K562 (cell line): Measurements from ENCODE around the gene CCDC178. TPM values are rescaled to one million over a fixed set of nuclear protein-coding genes. Genes with fewer than 3 reads are reported as not detected.
"Not testable (repeated sequence)": the region's sequence is repeated elsewhere in the genome, so short reads cannot be mapped to it uniquely, and the experiment has no call there.

ENCODE experiments used
- ATAC-seq: fragments of 200-7000 bp; cut with Tn5 transposase; 3 replicates; pipeline ENCODE4 v1.9.1; 2020; ENCODE audit warnings: moderate library complexity
- BruUV-seq: library from RNA; stranded (reverse); fragments of 400-500 nt; replicated peaks from 2 replicates; lab custom pipeline; 2021; lab: Mats Ljungman, UMichigan
- CTCF ChIA-PET: fragments of 300-600 bp; formaldehyde crosslinking; extraction: SDS; loops from one replicate; lab custom pipeline; 2021; ENCODE audit warnings: low intra/inter-chr PET ratio; lab: Yijun Ruan, JAX
- POLR2A ChIA-PET: fragments of 300-600, 350-650 bp; sonication (Branson Sonifier 250); formaldehyde crosslinking; extraction: SDS; loops from one replicate; lab custom pipeline; 2021; ENCODE audit warnings: antibody characterized with exemption, inconsistent platforms; lab: Yijun Ruan, JAX
- DNase-seq, 4 experiments: peaks; one replicate each; pipeline versions ENCODE4 v3.0.0 to v3.0.0-alpha.2; 2011 to 2018; ENCODE audit warnings: low spot score in 3 of 4, mixed read lengths in 3 of 4; ENCODE audit errors: extremely low read depth in 1 of 4
- FAIRE-seq: peaks from 2 replicates; lab custom pipeline; 2011; peaks lifted over from hg19 to GRCh38; lab: Jason Lieb, UNC
- H2AFZ ChIP-seq: 2 replicates; pipeline ENCODE4 v1.6.0; 2011; ENCODE audit warnings: low read depth, low read length, control low read depth, inconsistent platforms
- H3K27ac ChIP-seq: fragments of 200-600 bp; 3 replicates; pipeline ENCODE4 v1.8.0; 2011; ENCODE audit warnings: low read depth, mild to moderate bottlenecking, control low read depth, inconsistent platforms, low read length, moderate library complexity, mixed read lengths; ENCODE audit errors: extremely low read depth
- H3K27me3 ChIP-seq, 2 experiments: fragments of 300-600 bp in 1 of 2; 2 replicates in 1 of 2; 3 replicates in 1 of 2; pipeline versions ENCODE4 v1.6.0 to v1.8.0; 2011; ENCODE audit warnings: inconsistent platforms in 2 of 2, low read length in 2 of 2, mild to moderate bottlenecking in 1 of 2, mixed read lengths in 1 of 2, moderate library complexity in 1 of 2; ENCODE audit not compliant: control insufficient read depth in 2 of 2, insufficient read depth in 2 of 2
- H3K36me3 ChIP-seq: fragments of 300-600 bp; 3 replicates; pipeline ENCODE4 v1.8.0; 2011; ENCODE audit warnings: mild to moderate bottlenecking, low read length, inconsistent platforms; ENCODE audit not compliant: control insufficient read depth, insufficient read depth
- H3K4me1 ChIP-seq, 2 experiments: fragments of 200-600 bp in 1 of 2; replicated peaks in 1 of 2; 2 replicates in 1 of 2; 3 replicates in 1 of 2; pipeline versions ENCODE4 v1.5.1 to v1.8.0; 2011; ENCODE audit warnings: inconsistent platforms in 2 of 2, low read length in 2 of 2, mild to moderate bottlenecking in 1 of 2, mixed read lengths in 1 of 2, moderate library complexity in 1 of 2; ENCODE audit not compliant: control insufficient read depth in 2 of 2, insufficient read depth in 2 of 2
- H3K4me2 ChIP-seq: 2 replicates; pipeline ENCODE4 v1.6.1; 2011; ENCODE audit warnings: low read length, control low read depth, inconsistent platforms, mixed read lengths; ENCODE audit not compliant: insufficient read depth
- H3K4me3 ChIP-seq: fragments of 200-600 bp; sonication (generic), shearing (Covaris generic); 2 replicates; pipeline ENCODE4 v1.5.1; 2016; ENCODE audit warnings: control low read depth, inconsistent platforms
- H3K79me2 ChIP-seq: fragments of 200-600 bp; 3 replicates; pipeline ENCODE4 v1.8.0; 2011; ENCODE audit warnings: low read length, inconsistent platforms; ENCODE audit not compliant: control insufficient read depth, insufficient read depth
- H3K9ac ChIP-seq, 2 experiments: 2 replicates each; pipeline versions ENCODE4 v1.6.0 to v1.6.1; 2011; ENCODE audit warnings: low read depth in 2 of 2, low read length in 2 of 2, control low read depth in 1 of 2, inconsistent platforms in 1 of 2, mild to moderate bottlenecking in 1 of 2, mixed read lengths in 1 of 2; ENCODE audit not compliant: insufficient read depth in 1 of 2
- H3K9me1 ChIP-seq: one replicate; pipeline ENCODE4 v1.6.0; 2011; ENCODE audit warnings: inconsistent platforms, mild to moderate bottlenecking, low read length, moderate library complexity; ENCODE audit not compliant: control insufficient read depth, insufficient read depth
- H3K9me3 ChIP-seq: replicated peaks from 2 replicates; pipeline ENCODE4 v1.5.1; 2011; ENCODE audit warnings: low read depth, low read length, inconsistent platforms; ENCODE audit not compliant: control insufficient read depth, insufficient read depth
- H4K20me1 ChIP-seq: replicated peaks from 2 replicates; pipeline ENCODE4 v1.6.1; 2011; ENCODE audit warnings: low read length, inconsistent platforms, mixed read lengths; ENCODE audit not compliant: control insufficient read depth, insufficient read depth
- BMI1 ChIP-seq: fragments of 150-350 bp; IDR thresholded peaks from 2 replicates; pipeline ENCODE4 v1.6.1; 2014; ENCODE audit warnings: low read length
- HEY1 ChIP-seq: fragments of 250-450 bp; sonication (Bioruptor Pico); IDR thresholded peaks from 2 replicates; pipeline ENCODE4 v1.5.0; 2020; ENCODE audit warnings: mild to moderate bottlenecking, moderate library complexity, borderline replicate concordance
- MAFK ChIP-seq: IDR thresholded peaks from 2 replicates; pipeline ENCODE4 v1.6.1; 2011; ENCODE audit warnings: low read length, improper control_type of control experiment
- RBBP5 ChIP-seq: fragments of 200-600 bp; sonication (generic); IDR thresholded peaks from 2 replicates; pipeline ENCODE4 v1.6.1; 2012; ENCODE audit warnings: borderline replicate concordance, mild to moderate bottlenecking, low read length, control low read depth, inconsistent platforms; ENCODE audit not compliant: insufficient read depth, poor library complexity, severe bottlenecking
- ZNF79 ChIP-seq: fragments of 250-450 bp; sonication (Bioruptor Pico); IDR thresholded peaks from 2 replicates; pipeline ENCODE4 v1.4.0; 2020; ENCODE audit warnings: low read depth, mild to moderate bottlenecking, moderate library complexity
- WGBS: fragments of 100-300 bp; shearing (Covaris generic); methylation state at CpG from one replicate; pipeline ENCODE4 v1.1.6; 2016; ENCODE audit warnings: low coverage, mixed read lengths; ENCODE audit not compliant: insufficient coverage; ENCODE audit errors: missing lambda C conversion rate; 5-methylcytosine and 5-hydroxymethylcytosine counted together
- in situ Hi-C: fragments of 300-500 bp; cut with MboI; formaldehyde crosslinking; loops from 4 replicates; pipeline ENCODE4 v1.15.0; 2018; ENCODE audit warnings: inconsistent platforms, mixed read lengths
- intact Hi-C: fragments of 100-400 bp; cut with micrococcal nuclease; formaldehyde crosslinking; loops from 2 replicates; pipeline ENCODE4 v1.14.2; 2022
- polyA plus RNA-seq, 8 experiments: library from polyadenylated mRNA; depleted of rRNA in 4 of 8; stranded (reverse) in 5 of 8; unstranded in 3 of 8; fragments of >200 nt; fragmentation: Nextera tagmentation in 2 of 8; fragmentation: Illumina TruSeq in 1 of 8; extraction: Ambion mirVana in 2 of 8; extraction: Trizol in 1 of 8; gene quantifications; 2 replicates each; pipeline versions ENCODE4 v1.2.1 to v1.2.3, GENCODE V29; 2011 to 2014; ENCODE audit warnings: inconsistent platforms in 1 of 8, missing spikeins in 1 of 8
- total RNA-seq, 7 experiments: library from RNA; depleted of rRNA in 6 of 7; stranded (reverse); fragments of >200 nt in 6 of 7; fragmentation: Illumina TruSeq in 2 of 7; extraction: Trizol in 2 of 7; gene quantifications; 2 replicates each; pipeline versions ENCODE4 v1.2.1 to v1.2.3, GENCODE V29; 2011 to 2021; ENCODE audit warnings: low replicate concordance in 1 of 7

Gene CCDC178
- total and polyA plus RNA-seq, 9 of the 15 experiments (the other 6 are each of a cell fraction or from before 2014, with no cell fraction given): 0.12 to 0.47 (median 0.15) TPM; not detected in 6

DNA sequence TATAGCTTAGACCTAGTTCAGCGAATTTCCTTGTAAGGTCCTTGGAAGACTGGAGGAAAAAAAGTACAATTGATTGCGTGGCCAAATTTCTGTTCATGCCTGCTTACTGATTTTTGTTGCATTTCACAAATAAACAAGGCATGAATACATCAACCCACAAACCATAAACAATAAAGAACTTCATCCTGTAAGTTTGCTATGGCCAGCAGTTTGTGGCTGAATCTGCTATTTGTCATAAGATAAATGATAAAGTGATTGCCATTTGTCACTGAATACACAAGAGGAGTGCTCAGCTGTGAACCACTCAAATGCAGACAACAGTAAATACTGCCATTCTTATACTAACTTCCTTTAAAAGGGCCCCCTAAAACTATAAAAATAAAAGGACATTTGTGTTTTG, 259.5 kb downstream of the CCDC178 start:
- no peak overlapping the region for H3K9ac ChIP-seq
- H3K9me3 ChIP-seq: no peaks in the 10 kb centered on the region
- no peaks in the 10 kb centered on the region for H3K79me2 ChIP-seq
- DNase-seq (no peak), ATAC-seq (no peak), FAIRE-seq (no peak)
- ChIA-PET CTCF (no interaction called here), POLR2A (no interaction called here)
- BruUV-seq: no TSS peak
- H3K4me1 ChIP-seq: no peaks in the 10 kb centered on the region
- no peaks in the 10 kb centered on the region for H3K9me1 ChIP-seq
- H2AFZ ChIP-seq: no peak overlapping the region
- no peaks in the 10 kb centered on the region for H3K36me3 ChIP-seq
- TF ChIP-seq RBBP5 (no peak), HEY1 (CRISPR knock-in tag) (no peak), BMI1 (no peak)
- no peak overlapping the region for H3K4me3 ChIP-seq
- in situ Hi-C loops (no loop called here), intact Hi-C loops (no loop called here)
- no peak overlapping the region for H3K27ac ChIP-seq
- no peaks in the 10 kb centered on the region for H4K20me1 ChIP-seq
- no peaks in the 10 kb centered on the region for H3K27me3 ChIP-seq
- H3K4me2 ChIP-seq: no peak overlapping the region
- 0% methylated on average over 2 of the region's 2 CpGs for WGBS

DNA sequence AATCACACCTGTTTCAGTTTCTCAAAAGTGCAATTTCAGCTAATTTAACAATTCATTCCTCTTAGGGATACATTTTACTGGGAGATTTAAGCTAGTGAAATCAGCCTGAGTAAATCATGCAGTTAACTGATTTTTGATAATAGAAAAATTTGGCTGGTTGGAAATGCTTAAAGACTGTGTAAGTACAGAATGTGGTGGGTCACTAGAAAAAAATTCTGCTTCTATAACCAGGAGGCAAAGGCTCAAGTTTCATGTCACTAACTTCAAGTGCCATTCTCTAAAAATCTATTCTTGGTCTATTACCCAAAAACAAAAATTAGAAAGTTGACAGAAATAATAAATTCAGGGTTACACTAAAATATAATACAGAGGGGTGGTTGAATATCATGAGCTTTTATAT, 271.3 kb downstream of the CCDC178 start:
- H2AFZ ChIP-seq: no peak overlapping the region
- no peak for DNase-seq
- H3K4me3 ChIP-seq: no peak overlapping the region
- no peaks in the 10 kb centered on the region for H4K20me1 ChIP-seq
- intact Hi-C loops: no loop called here
- no peaks in the 10 kb centered on the region for H3K36me3 ChIP-seq
- no peak overlapping the region for H3K9ac ChIP-seq
- H3K9me1 ChIP-seq: no peaks in the 10 kb centered on the region
- no peak for ATAC-seq
- TF ChIP-seq MAFK: peak; percentile 18; the same call in 1 of the 2 replicates
- TF ChIP-seq ZNF79 (CRISPR knock-in tag): no peak
- H3K27me3 ChIP-seq: no peaks in the 10 kb centered on the region
- H3K4me2 ChIP-seq: no peak overlapping the region
- FAIRE-seq: no peak
- CTCF ChIA-PET: interaction anchor here (0.6 kb wide), 1 partner anchor 247 kb away, joined by 3 read pairs; no protein-coding TSS in a partner anchor
- no peaks in the 10 kb centered on the region for H3K4me1 ChIP-seq
- in situ Hi-C loops: no loop called here
- no peaks in the 10 kb centered on the region for H3K9me3 ChIP-seq
- H3K27ac ChIP-seq: no peak overlapping the region
- POLR2A ChIA-PET: no interaction called here
- H3K79me2 ChIP-seq: no peaks in the 10 kb centered on the region
- no TSS peak for BruUV-seq

DNA sequence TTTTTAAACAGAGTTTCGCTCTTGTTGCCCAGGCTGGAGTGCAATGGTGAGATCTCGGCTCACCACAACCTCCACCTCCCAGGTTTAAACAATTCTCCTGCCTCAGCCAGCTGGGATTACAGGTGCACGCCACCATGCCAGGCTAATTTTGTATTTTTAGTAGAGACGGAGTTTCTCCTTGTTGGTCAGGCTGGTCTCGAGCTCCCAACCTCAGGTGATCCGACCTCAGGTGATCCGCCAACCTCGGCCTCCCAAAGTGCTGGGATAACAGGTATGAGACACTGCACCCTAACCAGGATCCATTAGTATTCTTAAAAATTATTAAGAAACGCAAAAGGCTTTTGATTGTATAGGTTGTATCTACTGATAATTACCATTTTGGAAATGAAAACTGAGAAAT, 276.4 kb downstream of the CCDC178 start:
- H3K4me1 ChIP-seq, BruUV-seq, H3K4me2 ChIP-seq, H3K9ac ChIP-seq, H2AFZ ChIP-seq, in situ Hi-C loops, H4K20me1 ChIP-seq, CTCF ChIA-PET, FAIRE-seq, H3K36me3 ChIP-seq, H3K79me2 ChIP-seq, H3K4me3 ChIP-seq, DNase-seq, intact Hi-C loops, H3K27me3 ChIP-seq, POLR2A ChIA-PET, H3K9me1 ChIP-seq, H3K9me3 ChIP-seq, ATAC-seq, H3K27ac ChIP-seq: not testable (repeated sequence)
- WGBS: 1% methylated on average over 8 of the region's 9 CpGs
